Endodermal cell (in vitro differentiated cells): ENCODE results near the gene CD300H. TPM values are rescaled to one million over a fixed set of nuclear protein-coding genes. Genes with fewer than 3 reads are reported as not detected.

ENCODE experiments used
- DNase-seq: peaks from one replicate; pipeline ENCODE4 v3.0.0-alpha.2; 2017
- H3K27ac ChIP-seq: 2 replicates; pipeline ENCODE4 v1.5.1; 2013; ENCODE audit warnings: mild to moderate bottlenecking, low read depth, low read length, moderate library complexity
- H3K27me3 ChIP-seq: 2 replicates; pipeline ENCODE4 v1.6.1; 2013; ENCODE audit warnings: mild to moderate bottlenecking, low read length, moderate library complexity; ENCODE audit not compliant: insufficient read depth, control insufficient read depth, poor library complexity, severe bottlenecking
- H3K36me3 ChIP-seq: 2 replicates; pipeline ENCODE4 v1.7.0; 2013; ENCODE audit warnings: mild to moderate bottlenecking, low read length, moderate library complexity; ENCODE audit not compliant: control insufficient read depth, insufficient read depth
- H3K4me1 ChIP-seq: one replicate; pipeline ENCODE4 v1.7.0; 2013; ENCODE audit warnings: low read length; ENCODE audit not compliant: control insufficient read depth, insufficient read depth
- H3K4me3 ChIP-seq: 2 replicates; pipeline ENCODE4 v1.5.1; 2013; ENCODE audit warnings: mild to moderate bottlenecking, low read length, moderate library complexity
- H3K9ac ChIP-seq: 2 replicates; pipeline ENCODE4 v1.6.1; 2013; ENCODE audit warnings: mild to moderate bottlenecking, low read length, moderate library complexity; ENCODE audit not compliant: poor library complexity, severe bottlenecking; ENCODE audit errors: extremely low read depth
- H3K9me3 ChIP-seq: 2 replicates; pipeline ENCODE4 v1.6.1; 2013; ENCODE audit warnings: mild to moderate bottlenecking, low read length, moderate library complexity; ENCODE audit not compliant: control insufficient read depth
- H3K27ac Mint-ChIP-seq: 2 replicates; pipeline ENCODE4 v1.8.0; 2020; ENCODE audit warnings: mixed read lengths
- H3K27me3 Mint-ChIP-seq: 2 replicates; pipeline ENCODE4 v1.8.0; 2021; ENCODE audit warnings: mild to moderate bottlenecking, mixed read lengths; ENCODE audit not compliant: insufficient read depth
- H3K36me3 Mint-ChIP-seq: 2 replicates; pipeline ENCODE4 v1.8.0; 2020; ENCODE audit warnings: low read depth, mixed read lengths
- H3K4me1 Mint-ChIP-seq: 2 replicates; pipeline ENCODE4 v1.8.0; 2020; ENCODE audit warnings: mixed read lengths
- H3K4me3 Mint-ChIP-seq: 2 replicates; pipeline ENCODE4 v1.8.0; 2020; ENCODE audit warnings: mild to moderate bottlenecking, moderate library complexity, mixed read lengths
- H3K9me3 Mint-ChIP-seq: 2 replicates; pipeline ENCODE4 v1.8.0; 2020; ENCODE audit warnings: mild to moderate bottlenecking, mixed read lengths
- WGBS, 2 experiments: methylation state at CpG; one replicate each; pipeline versions ENCODE4 v1.1.5 to v1.1.7; 2013; ENCODE audit warnings: missing lambda C conversion rate in 2 of 2, mixed read lengths in 1 of 2; ENCODE audit not compliant: insufficient coverage in 1 of 2, insufficient read length in 1 of 2; 5-methylcytosine and 5-hydroxymethylcytosine counted together
- total RNA-seq, 2 donors: library from RNA; stranded (reverse); fragmentation: NEBNext Ultra II Directional in 1 of 2; extraction: Animal tissue kit (Norgen Biotek cat#: 25700) in 1 of 2; gene quantifications; 2 replicates in 1 of 2; 3 replicates in 1 of 2; pipeline ENCODE4 v1.2.1, GENCODE V29; 2021
- TF ChIP-seq, protein P1 (sequence below): fragments of 200-600 bp; sonication (generic); conservative IDR thresholded peaks from 2 replicates; pipeline ENCODE4 v1.5.0; 2021; ENCODE audit warnings: antibody characterized with exemption, mild to moderate bottlenecking

CD300H gene
- total RNA-seq, 2 donors from 2014 or later = not detected

DNA sequence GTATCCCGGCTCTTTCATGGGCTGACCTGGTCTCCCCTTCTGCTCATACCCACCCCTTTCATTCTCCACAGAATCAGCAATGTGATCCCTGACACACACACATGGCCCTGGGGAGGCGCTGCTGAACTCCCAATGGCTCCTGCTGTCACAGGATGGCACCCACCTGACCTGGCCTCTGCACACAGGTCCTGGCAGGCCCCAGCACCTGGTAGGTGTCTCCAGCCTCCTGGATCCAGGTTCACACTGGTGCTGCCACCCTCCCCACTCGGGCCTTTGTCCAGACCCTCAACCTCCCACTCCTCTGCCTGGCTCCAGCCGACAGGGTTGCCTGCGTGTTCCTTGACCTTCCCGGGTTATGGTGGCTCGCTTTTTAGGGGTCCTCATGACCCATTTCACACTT, 20.0 kb downstream of the CD300H start:
- Histone ChIP-seq H3K9me3 (no peaks in the 10 kb centered on the region), H3K27me3 (no peaks in the 10 kb centered on the region), H3K27ac (no peak overlapping the region), H3K36me3 (no peaks in the 10 kb centered on the region), H3K4me1 (no peaks in the 10 kb centered on the region), H3K9ac (no peak overlapping the region), H3K4me3 (no peak overlapping the region)
- Mint-ChIP-seq H3K9me3 (no peaks in the 10 kb centered on the region), H3K27me3 (peaks cover 6% of the 10 kb centered on the region), H3K36me3 (no peaks in the 10 kb centered on the region), H3K4me3 (no peak overlapping the region), H3K4me1 (peaks cover 2% of the 10 kb centered on the region), H3K27ac (no peak overlapping the region)
- TF ChIP-seq, protein P1, sequence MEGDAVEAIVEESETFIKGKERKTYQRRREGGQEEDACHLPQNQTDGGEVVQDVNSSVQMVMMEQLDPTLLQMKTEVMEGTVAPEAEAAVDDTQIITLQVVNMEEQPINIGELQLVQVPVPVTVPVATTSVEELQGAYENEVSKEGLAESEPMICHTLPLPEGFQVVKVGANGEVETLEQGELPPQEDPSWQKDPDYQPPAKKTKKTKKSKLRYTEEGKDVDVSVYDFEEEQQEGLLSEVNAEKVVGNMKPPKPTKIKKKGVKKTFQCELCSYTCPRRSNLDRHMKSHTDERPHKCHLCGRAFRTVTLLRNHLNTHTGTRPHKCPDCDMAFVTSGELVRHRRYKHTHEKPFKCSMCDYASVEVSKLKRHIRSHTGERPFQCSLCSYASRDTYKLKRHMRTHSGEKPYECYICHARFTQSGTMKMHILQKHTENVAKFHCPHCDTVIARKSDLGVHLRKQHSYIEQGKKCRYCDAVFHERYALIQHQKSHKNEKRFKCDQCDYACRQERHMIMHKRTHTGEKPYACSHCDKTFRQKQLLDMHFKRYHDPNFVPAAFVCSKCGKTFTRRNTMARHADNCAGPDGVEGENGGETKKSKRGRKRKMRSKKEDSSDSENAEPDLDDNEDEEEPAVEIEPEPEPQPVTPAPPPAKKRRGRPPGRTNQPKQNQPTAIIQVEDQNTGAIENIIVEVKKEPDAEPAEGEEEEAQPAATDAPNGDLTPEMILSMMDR = no peak
- 82 to 87% methylated on average over 4 to 7 of the region's 7 CpGs for WGBS, 2 experiments
- DNase-seq = no peak

DNA sequence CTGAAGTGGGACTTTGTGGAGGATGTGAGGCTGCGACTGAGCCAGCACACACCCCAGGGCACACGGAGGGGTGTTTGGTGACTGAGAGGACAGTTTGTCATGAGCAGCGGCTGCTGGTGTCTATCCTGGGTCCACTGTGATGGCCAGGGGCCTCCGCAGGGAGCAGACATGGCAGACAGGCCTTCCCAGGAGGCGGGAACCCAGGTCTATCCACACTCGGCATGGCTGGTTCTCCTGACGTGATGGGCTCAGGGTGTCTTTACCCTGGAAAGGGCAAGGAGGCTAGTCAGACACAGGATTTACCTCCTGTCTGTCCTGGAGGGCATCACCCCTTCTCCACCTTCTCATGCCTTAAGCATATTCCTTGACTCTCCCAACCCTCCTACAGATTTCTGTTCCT, 20.7 kb downstream of the CD300H start:
- peaks cover 7% of the 10 kb centered on the region for H3K27me3 Mint-ChIP-seq
- WGBS, 2 experiments = 88 to 95% methylated on average over 6 to 7 of the region's 7 CpGs
- Histone ChIP-seq H3K9me3 (no peaks in the 10 kb centered on the region), H3K4me1 (no peaks in the 10 kb centered on the region), H3K4me3 (no peak overlapping the region), H3K27ac (no peak overlapping the region), H3K9ac (no peak overlapping the region), H3K36me3 (no peaks in the 10 kb centered on the region), H3K27me3 (no peaks in the 10 kb centered on the region)
- DNase-seq = no peak
- no peak overlapping the region for H3K4me3 Mint-ChIP-seq
- TF ChIP-seq, protein P1 = no peak
- H3K9me3 Mint-ChIP-seq = no peaks in the 10 kb centered on the region
- H3K36me3 Mint-ChIP-seq = no peaks in the 10 kb centered on the region
- H3K27ac Mint-ChIP-seq = no peak overlapping the region
- peaks cover 3% of the 10 kb centered on the region for H3K4me1 Mint-ChIP-seq

DNA sequence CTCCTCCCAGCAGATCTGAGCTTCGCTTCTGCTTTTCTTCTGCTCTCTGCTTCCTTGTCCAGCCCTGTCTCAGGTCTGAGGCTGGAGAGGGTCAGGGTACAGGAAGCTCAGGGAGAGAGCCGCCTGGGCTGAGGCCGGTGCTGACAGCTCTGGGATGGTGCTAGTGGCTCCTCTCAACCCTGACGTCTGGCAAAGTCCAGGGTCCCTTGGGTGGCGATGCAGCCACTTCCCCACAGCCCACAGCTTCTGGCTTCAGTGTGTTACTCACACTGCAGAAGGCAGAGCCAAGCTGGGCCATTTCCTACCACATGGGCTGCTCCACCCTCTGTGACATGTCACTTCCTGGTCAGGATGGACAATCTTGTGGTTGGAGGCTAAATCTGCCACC, 21.5 kb downstream of the CD300H start, which contains the start of gene CD300C:
CD300C (minus strand) TSS at position 273 of the 388 bp plus-strand sequence. CDS start 333 bp downstream, outside the sequence.
- Histone ChIP-seq H3K4me1 (no peaks in the 10 kb centered on the region), H3K27me3 (no peaks in the 10 kb centered on the region), H3K4me3 (no peak within 1 kb of the TSS), H3K27ac (no peak within 1 kb of the TSS), H3K36me3 (no peaks in the 10 kb centered on the region), H3K9ac (no peak within 1 kb of the TSS), H3K9me3 (no peaks in the 10 kb centered on the region)
- peaks cover 7% of the 10 kb centered on the region for H3K27me3 Mint-ChIP-seq
- TF ChIP-seq, protein P1 = no peak
- no peak for DNase-seq
- H3K4me3 Mint-ChIP-seq = no peak within 1 kb of the TSS
- 91 to 100% methylated on average over 4 to 5 of the region's 5 CpGs for WGBS, 2 experiments
- no peaks in the 10 kb centered on the region for H3K36me3 Mint-ChIP-seq
- H3K4me1 Mint-ChIP-seq = peaks cover 3% of the 10 kb centered on the region
- H3K9me3 Mint-ChIP-seq = no peaks in the 10 kb centered on the region
- H3K27ac Mint-ChIP-seq = no peak within 1 kb of the TSS
